Breast epithelium (tissue), 3 donors: ENCODE measurements around the gene CDC20B.

Experiments
- CTCF ChIP-seq, 3 donors: fragments of 450-650 bp; IDR thresholded peaks; one replicate each; pipeline ENCODE4 v1.5.1; 2016 to 2017; ENCODE audit warnings: antibody characterized with exemption in 3 of 3, mild to moderate bottlenecking in 3 of 3, moderate library complexity in 3 of 3
- POLR2A ChIP-seq: fragments of 450-650 bp; IDR thresholded peaks from one replicate; pipeline ENCODE4 v1.6.1; 2016; ENCODE audit warnings: antibody characterized with exemption, mild to moderate bottlenecking, moderate library complexity
- POLR2AphosphoS5 ChIP-seq, 3 donors: sonication (generic); formaldehyde crosslinking; IDR thresholded peaks; one replicate each; pipeline ENCODE4 v1.6.1; 2017; ENCODE audit warnings: antibody characterized with exemption in 3 of 3

DNA sequence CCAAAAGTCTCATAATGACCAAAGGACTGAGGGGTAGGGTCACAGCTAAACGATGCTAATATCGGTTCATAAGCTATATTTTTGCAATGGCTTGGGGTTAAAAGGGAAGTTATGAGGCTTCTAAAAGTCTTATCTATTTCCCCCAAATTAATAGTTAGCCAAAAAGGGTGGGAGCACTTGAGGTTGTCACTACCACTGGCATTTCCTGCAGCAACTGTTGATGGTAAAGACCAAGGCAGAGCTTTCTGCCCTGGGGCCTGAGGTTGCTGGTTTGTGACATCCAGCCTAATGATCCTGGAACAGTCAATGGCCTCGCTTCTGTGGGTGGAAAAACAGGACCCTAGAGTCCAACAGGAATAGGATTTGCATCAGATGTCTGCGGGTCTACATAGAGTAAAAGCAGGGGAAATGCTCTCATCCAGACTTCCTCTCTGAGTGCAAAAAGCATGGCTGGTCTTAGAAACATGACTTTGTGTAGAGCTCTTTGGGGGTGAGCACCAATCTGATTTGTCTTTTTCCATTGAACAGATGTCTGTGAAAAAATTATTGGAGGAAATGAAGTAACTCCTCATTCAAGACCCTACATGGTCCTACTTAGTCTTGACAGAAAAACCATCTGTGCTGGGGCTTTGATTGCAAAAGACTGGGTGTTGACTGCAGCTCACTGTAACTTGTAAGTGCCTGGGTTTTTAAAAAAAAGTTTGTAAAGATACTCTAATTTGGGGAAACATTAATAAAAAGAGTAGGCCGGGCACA, 67.9 kb downstream of the CDC20B start:
- TF ChIP-seq POLR2A = no peak
- TF ChIP-seq CTCF (IDR thresholded peaks at IDR 0.05) = no peak
- no peak for TF ChIP-seq POLR2AphosphoS5 (IDR thresholded peaks at IDR 0.05)
